HG03575 (cell line): ENCODE data around the gene CIT.

Experiments used
- ATAC-seq: cut with Tn5 transposase; IDR thresholded peaks from one replicate; pipeline ENCODE4 v1.9.1; 2021; ENCODE audit not compliant: unreplicated experiment, insufficient number of reproducible peaks, low FRiP score; ENCODE audit errors: extremely low read depth

CIT gene

DNA sequence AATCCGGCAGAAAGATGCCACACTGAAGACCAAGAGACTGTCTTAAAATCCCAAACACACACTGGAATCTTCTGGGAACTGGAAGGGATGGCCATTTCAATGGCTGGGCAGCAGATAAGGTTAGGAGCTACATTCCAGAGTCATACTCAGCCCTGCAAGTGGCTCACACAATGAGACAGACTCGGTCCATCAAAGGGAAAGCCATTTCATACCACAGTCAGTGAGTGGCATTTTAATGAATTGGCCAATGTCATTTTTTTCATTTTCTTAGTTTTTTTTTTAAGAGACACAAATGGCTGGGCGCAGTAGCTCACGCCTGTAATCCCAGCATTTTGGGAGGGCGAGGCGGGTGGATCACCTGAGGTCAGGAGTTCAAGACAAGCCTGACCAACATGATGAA is 17.9 kb downstream of the CIT start:
- ATAC-seq: no peak

DNA sequence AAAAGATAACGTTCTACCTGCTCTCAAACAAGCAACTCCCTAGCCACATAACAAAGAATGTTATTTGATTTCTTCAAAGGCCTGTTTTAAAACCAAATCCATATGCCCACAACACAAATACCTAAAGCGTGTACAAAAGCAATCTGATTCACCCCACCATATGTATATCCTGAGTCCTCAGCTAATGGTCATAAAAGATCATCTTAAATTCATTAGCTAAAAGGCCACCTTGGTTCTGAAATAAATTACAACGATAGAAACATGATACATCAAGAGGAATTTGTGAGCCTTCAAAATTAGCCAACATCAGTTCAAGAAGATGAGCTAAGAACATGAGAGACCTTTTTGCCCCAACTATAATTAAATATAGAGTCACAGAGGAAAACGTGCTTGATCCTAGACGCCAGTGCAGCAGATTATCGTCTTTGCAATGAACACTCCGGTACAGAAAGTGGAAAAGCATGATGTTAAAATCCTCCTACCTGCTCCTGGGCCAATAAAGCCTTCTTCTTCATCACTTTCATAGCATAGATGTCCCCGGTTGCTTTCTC is 20.0 kb downstream of the CIT start:
- no peak for ATAC-seq

DNA sequence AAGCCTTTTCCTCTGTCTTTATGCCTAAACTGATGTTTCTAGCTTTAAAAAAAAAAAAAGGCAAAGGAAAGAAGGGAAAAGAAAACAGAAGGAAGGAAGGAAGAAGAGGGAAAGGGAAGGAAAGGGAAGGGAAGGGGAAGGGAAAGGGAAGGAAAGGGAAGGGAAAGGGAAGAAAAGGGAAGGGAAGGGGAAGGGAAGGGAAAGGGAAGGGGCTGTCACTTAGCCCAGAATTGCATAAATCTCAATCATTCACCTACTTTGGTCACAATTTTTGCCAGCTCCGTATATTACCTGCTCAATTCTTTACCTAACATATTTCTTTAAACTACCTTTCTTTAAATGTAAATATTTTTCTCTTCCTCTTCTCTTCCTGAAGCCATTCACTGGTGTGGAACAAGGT is 26.8 kb downstream of the CIT start:
- no peak for ATAC-seq

DNA sequence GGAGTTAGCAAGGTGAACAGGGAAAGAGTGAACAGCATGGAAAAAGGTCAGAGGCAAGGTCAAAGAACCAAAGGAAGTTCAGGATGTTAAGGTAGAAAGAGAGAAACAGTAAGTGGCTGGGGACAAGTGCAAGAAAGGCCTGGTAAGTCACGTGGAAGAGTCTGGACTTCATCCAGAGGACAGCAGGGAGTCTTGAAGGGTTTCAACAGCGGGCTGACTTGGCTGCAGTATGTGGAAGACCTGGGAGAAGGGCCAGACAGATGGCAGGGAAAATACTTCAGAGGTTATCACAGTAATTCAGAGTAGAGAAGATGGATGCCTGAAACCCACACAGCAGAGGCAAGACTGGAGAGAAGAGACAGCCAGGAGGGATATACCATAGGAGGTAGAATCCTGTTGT is 34.0 kb downstream of the CIT start:
- ATAC-seq: no peak

DNA sequence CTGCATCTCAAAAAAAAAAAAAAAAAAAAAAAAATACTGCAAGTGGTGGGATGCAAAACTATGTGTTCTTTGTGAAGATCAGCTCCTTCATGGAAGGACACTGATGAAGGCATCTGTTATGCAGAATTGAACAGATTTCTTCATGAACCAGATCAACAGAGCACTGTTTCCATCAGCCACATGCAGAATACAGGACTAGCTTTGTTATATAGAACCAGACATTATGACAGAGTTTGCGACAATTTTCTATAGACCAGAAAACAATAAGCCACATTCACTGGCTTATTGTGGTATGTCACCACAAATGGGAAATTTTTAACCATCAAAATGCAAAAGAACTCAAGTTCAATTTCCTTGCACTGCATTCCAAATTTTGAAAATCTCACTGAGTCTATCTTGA is 34.7 kb downstream of the CIT start:
- ATAC-seq: no peak

DNA sequence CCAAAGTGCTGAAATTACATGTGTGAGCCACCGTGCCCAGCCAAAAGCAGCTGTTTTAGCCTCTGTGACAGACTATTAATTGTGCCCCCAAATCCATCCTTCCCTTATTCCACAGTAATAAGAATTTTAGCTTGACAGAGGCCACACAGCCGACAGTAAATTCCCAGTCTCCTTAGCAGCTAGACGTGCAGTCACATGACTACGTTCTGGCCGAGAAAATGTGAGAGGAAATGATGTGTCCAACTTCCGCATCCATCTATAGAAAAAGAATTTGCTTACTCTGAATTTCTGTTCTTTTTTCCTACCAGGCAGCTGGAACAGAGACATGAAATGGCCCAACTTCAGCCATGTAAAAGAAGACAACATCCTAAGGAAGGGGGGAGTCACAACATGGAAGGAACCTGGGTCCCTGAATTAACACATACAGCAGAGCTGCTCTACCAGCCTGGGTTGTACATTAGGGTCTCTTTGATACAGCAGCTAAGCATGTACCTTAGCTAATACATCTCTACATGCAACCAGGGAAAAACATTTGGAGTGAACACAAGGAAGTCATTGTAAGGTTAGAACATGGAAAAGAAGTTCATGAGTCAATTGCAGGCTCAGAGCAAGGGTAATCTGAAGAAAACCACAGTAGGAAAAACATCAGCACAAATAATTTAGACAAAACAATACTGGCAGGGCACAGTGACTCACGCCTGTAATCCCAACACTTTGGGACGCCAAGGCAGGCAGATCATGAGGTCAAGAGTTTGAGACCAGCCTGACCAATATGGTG is 35.5 kb downstream of the CIT start:
- ATAC-seq: no peak

DNA sequence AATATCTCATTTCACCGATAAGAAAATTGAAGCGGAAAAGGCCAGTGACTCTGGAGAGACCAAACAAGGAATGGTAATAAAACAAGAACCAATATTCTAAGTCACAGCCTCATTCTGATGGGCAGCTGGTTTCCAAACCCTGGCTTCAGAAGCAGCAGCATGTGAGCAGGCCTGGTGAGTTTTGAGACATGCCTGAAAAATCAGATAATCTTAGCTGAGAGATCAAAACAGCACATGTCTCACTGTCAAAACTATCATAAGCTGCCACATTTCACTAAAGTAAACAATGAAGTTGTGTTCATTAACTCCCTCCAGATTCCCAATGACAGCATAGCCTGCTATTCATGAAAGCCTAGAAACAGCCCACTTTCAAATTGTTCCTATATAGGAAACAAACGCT is 36.5 kb downstream of the CIT start:
- ATAC-seq: no peak

DNA sequence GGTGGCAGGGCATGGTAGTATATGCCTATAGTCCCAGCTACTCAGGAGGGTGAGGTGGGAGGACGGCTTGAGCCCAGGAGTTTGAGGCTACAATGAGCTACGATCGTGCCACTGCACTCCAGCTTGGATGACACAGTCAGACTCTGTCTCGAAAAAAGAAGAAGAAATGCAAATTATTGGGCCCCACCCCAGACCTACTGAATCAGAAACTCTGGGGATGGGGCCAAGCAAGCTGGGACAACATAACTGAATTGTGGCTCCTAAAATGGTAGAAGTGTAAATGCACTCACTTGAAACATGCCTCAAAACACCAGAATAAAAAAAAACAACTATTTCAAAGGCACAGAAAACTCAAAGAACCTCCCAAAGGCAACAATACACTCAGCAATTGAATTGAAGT is 37.0 kb downstream of the CIT start:
- ATAC-seq: no peak

DNA sequence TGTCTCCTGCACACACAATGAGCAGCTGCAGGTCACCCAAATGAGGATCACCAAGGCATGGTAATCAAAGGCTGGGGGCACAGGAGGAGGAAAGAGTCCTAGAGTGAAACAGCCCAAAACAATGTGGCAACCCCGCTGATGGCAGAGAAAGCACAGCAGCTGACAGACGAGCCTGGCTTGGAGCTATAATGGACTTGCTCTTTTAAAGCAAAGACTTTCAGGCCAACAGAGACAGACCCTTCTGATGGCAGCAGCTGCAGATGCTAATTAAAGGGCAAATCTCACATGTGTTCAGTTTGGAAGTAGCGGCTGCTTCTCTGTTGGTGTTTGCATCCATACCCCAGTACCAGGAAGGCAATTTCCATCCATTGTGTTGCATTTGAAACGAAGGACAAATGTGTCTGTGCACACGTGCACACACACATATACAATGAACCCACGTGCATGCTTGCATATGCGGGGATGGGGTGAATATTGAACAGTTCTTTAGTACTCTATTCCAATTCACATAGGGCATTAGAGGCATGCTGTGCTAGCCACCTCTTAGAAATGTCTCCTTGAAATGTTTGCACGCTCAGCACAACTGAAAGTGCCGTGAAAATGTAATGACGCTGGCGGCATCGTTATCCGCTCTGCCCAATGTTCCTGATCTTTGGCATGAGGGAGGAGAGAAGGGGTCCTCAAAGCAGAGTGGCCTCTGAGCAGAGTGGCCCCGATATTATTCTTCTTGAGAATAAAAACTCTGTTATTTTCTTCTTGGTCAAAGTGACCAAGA is 38.1 kb downstream of the CIT start:
- ATAC-seq: no peak

DNA sequence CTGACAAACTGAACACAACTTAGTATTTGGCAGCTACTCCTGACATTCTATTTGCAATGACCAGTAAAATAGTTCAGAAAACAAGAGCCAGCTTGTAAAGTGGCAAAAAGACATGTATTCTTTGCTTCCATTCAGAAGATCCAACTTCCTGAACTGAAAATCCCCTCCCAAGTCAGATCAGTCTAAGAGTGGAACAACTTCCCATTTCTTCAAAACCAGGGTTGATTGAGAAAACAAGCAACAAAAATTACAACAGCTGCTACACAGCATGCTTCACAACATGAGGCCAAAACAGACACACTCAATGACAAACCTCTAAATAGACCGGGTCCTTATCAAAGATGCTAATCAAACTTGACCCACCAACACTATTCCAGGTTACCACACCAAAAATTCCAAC is 40.3 kb downstream of the CIT start:
- ATAC-seq: no peak

DNA sequence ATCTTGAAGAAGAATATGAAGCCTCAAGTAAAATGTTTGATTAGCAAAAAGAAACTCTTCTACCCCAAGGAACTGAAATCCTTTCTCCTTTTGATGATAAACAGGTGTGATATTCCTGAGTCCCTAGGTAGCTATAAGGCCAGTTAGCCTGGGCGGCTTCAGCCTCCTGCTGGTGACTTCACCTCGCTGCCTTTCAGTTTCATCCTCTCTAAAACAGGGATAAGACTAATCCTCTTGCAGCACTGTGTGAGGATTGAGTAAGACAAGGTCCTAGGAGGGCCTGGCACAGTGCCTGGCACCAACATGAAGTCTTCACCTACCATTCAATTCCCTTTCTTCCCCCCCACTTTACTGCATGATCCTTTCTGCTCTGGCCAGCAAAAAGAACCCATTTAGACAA is 42.1 kb downstream of the CIT start:
- no peak for ATAC-seq

DNA sequence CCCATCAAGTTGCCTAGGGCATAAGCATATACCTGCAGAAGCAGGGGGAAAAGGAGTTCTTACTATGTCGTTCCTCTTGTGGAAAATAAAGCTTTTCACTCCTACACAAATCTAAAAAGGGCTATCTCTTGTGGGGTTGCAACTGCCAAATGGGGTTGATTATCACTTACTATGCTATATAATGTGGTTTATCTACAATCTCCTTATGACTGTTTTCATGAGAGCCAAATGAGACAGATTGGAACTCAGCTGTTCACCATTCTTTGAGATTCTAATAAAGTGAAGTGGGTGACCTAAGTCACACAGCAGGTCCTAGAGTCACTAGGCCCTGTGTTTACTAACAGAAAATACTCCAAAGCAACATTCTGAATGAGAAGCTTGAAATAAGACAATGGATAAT is 47.7 kb downstream of the CIT start:
- ATAC-seq: no peak

DNA sequence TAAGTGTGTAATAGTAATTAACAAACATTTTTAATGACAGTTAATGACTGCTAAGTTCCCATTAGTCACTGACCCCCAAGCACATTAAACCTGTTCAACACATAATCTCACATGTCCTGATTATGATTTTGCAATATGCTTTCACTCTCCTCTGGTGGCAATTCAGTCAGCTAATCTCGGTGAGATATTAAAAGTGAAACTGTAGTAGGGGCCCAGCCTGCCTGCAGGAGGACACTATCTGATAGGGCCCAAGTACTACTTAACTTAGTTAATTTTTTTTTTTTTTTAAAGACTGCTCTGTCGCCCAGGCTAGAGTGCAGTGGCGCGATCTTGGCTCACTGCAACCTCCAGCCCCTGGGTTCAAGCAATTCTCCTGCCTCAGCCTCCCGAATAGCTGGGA is 48.8 kb downstream of the CIT start:
- no peak for ATAC-seq

DNA sequence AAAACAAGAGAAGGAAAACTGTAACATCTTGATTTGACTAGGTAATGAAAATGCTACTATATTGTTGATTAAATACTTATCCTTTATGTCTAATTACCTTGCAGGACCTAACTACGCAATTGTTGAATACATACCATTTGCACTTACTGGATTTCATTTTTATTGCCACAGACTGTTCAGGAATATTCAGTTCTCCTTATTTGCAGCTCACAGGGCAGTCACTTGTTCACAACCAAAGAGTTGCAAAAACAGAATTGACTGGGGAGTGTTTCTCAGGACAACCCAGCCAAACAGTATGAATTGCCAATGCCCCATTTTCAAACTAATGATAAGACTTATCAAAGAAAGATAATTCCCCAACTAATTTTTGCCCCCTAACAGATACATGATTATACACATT is 49.4 kb downstream of the CIT start:
- no peak for ATAC-seq

DNA sequence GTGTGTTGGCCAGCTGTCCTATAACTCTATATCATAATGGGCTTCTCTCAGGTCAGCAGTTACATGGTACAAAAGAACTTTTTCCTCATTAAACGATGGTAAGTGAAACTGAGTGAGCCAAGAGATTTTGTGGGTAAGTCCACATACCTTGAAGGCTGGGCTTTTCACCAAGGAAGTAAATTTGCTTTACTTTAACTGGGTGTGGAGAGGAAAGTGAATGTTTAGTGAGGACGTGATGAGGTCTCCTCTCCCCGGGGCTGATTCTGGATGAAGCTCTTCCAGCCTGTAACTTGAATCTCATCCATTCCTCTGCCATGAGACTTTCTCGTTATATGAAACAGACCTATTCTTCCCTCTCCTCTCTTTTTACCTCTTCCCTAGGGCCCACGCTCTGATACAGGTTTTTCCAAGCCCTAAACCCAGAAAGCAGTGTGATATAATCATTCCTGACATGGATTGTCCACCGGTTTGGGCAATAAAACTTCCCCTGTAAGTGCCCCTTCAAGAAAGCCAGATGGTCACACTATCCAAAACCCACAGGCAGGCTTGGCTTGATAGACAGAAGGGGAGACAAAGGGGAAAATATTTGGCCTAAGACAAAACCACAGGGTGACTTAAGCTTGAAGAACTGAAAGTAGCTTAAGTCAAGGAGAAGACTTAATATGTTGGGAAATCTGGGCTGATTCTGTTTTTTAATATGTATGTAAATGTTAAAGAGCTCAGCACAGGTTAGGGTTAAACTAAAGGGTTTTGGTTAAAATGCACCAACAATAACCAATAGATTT is 50.3 kb downstream of the CIT start:
- no peak for ATAC-seq

DNA sequence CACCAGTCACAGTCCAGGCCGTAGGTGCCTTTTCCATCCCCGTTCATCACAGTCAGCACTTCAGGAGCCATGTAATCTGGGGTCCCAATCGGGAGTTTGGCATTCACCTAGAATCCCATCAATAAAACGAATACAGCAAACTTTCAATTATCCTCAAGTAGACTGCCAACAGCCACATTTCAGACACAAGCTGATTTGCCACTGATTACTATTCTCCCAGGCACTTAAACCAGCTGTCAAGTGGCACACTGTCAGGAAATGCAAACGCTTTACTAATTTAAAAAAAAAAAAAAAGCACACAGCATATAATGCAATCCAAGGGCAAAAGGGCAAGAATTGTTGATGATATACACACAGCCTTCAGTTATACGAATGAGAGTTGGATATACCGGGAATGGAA is 51.9 kb downstream of the CIT start:
- no peak for ATAC-seq

DNA sequence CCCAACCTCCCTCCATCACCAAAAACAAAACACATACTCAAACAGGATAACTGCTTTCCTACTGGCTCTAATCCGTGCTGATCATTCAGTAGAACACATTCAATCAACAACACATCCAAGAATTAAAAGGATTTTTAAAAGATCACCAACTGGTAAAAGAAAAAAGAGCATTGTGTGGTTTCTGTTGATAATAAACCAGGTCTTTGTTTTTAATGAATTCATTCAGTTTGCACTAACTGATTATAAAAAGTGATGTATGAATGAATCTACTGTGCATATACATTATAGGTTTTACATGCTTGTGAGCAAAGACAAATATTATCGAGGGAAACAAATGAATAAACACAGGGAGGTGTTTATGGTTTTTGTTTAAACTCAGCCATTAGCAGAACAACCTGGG is 55.1 kb downstream of the CIT start:
- no peak for ATAC-seq

DNA sequence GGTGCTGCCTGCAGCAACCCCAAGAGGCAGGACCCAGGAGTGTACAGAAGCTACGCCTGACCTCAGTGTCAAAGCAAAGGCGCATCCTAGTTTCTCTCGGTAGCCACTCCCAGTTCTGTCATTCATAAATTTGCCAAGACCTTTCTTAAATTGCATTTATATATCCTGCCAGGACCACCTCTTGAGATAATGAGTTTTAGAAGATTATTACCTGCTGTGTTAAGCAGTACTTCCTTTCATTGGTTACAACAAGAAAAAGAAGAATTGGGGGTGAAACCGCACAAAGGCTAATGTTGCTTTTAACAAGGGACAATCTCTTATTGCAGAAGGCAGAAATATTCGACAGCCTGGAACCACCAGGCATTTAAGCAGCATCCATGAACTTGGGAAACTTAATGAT is 57.8 kb downstream of the CIT start:
- no peak for ATAC-seq

DNA sequence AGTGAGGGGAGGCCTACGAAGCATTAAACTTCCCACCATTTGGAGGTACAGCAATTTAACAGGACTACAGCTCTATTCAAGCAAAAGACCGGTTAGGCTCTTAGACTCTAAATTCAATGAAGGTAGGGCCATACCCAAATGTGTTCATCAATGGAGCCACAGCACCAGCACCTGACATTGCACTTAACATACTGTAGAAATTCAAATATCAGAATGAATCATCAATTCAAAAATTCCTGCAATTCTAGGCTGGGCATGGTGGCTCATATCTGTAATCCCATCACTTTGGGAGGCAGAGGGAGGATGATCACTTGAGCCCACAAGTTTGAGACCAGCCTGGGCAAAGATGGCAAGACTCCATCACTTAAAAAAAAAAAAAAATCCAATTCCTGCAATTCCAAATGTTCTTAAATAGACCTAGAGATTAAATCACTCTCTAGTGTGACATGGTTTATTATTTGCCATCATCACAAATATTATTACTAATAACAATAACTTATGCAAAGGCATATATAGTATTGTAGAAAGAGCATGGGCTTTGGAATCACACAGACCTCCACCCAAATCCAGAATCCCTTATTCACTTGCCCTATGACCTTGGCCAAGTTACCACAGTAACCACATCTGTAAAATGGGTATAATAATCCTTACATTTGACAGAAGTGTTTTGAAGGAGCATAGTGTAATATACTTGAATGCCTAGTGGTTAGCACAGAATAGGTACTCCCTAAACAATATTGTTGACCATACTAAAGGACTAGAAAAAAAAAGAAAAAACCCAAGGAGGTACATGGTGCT is 59.4 kb downstream of the CIT start:
- no peak for ATAC-seq
